Choroid plexus epithelial cell (primary cell): ENCODE measurements around the gene LAPTM4A.

Source experiments
- DNase-seq: peaks from one replicate; pipeline ENCODE4 v3.0.0-alpha.2; 2010; ENCODE audit warnings: low read depth
- H3K4me3 ChIP-seq: 2 replicates; pipeline ENCODE4 v1.5.1; 2011; ENCODE audit warnings: low read depth, mild to moderate bottlenecking, control low read depth, low read length, moderate library complexity
- CTCF ChIP-seq: conservative IDR thresholded peaks from 2 replicates; pipeline ENCODE4 v1.5.1; 2011; ENCODE audit warnings: low read depth, mild to moderate bottlenecking, control low read depth, inconsistent platforms, low read length, moderate library complexity

The LAPTM4A gene

GRCh38 chr2:20073460-20073859 lies 22.0 kb upstream of the LAPTM4A start:
- DNase-seq, result no peak
- H3K4me3 ChIP-seq, result no peak overlapping the region
- TF ChIP-seq CTCF, result no peak

- TF ChIP-seq CTCF, result no peak
- DNase-seq, result no peak
- H3K4me3 ChIP-seq, result no peak overlapping the region
These were observed 21.2 kb upstream of the LAPTM4A start for GRCh38 chr2:20072436-20073158.

DNA sequence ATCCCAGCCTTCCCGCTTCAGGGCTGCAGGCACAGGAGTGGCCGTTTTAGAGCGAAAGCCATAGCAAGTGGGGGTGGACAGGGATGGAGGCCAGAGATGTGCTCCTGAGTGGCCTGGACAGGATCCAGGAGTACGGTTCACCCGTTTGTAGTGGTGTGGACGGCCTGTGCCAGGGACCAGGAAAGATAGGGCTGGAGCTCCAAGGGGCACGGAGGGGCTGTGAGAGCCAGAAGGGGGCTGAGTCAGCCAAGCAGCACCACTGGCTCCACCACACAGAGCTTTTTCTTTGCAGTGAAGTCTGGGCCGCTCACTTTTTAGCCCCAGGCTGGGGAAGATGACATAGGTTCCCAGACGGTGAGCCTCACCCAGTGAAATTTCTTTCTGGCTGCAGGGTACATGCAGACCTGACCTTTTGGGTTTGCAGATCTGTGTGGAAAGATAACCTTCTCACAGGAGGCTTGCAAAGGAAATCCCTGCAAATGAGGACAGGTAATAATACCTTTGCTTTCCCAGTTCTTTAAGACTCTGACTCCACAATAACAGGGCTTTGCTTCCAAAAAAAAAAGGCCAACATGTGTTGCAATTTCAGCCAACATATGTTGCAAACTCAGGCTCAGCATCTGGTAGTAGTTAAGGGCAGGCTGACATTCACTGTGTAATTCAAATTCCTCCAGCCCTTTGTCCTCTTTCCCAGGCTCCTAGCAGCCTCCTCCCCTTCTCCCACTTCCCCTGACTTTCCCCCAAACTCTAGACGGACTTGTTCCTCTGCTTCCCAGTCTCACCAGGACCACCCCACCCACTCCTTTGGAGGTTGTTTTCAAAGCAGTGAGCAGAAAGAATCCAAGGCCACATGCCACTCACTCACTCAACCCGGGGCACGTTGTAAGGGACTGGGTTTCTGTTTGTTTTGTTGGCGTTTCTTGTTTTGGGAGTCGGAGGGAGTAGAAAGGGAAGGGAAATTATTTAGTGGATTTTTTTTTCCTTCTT lies 20.3 kb upstream of the LAPTM4A start:
- TF ChIP-seq CTCF, result no peak
- H3K4me3 ChIP-seq, result no peak overlapping the region
- peak; percentile 96 for DNase-seq

DNA sequence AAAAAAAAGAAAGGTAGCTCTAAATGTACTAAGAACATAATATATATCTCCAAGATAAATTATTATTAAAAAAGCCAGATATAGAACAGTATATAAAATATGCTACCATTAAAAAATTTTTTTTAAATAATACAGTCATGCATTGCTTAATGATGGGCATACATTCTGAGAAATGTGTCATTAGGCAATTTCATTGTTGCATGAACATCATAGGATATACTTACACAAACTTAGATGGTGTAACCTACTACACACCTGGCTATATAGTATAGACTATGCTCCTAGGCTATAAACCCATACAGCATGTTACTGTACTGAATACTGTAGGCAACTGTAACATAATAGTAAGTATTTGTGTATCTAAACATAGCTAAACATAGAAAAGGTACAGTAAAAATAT lies 18.3 kb upstream of the LAPTM4A start:
- TF ChIP-seq CTCF, result no peak
- H3K4me3 ChIP-seq, result no peak overlapping the region
- no peak for DNase-seq

DNA sequence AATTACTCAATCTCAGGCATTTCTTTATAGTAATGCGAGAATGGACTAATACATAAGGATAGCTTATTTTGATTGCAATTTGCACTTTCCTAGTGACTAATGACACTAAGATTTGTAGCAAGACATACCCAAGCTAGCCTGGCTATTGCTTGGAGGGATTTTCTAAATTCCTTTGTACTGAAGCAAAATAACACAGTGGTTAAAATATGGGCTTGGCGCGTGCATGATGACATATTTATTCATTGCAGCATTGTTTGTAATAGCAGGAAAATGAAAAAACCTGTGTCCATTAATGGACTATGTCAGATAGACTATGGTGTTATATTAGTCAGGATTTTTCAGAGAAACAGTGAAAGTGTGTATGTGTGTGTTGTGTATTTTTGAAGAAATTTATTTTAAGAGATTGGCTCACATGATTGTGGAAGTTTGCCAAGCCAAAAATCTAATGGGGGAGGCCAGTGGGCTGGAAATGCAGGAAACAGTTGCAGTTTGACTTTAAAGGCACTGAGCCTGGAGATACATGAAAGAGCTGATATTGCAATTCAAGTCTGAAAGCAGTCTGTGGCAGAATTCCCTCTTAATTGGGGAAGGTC lies 16.7 kb upstream of the LAPTM4A start:
- no peak overlapping the region for H3K4me3 ChIP-seq
- DNase-seq, result peak; percentile 95
- no peak for TF ChIP-seq CTCF

- H3K4me3 ChIP-seq, result no peak overlapping the region
- DNase-seq, result peak; percentile 69
- TF ChIP-seq CTCF, result no peak
These were observed 14.6 kb upstream of the LAPTM4A start for GRCh38 chr2:20065885-20066602.
